Epithelial cell of proximal tubule (primary cell): ENCODE data around the gene CSTPP1. TPM values are rescaled to one million over a fixed set of nuclear protein-coding genes. Genes with fewer than 3 reads are reported as not detected.
A peak's percentile ranks its signal among the peaks of the same experiment; 100 is the strongest.
"Not testable (repeated sequence)": the region's sequence is repeated elsewhere in the genome, so short reads cannot be mapped to it uniquely, and the experiment has no call there.

Source experiments
- DNase-seq: peaks from one replicate; pipeline ENCODE4 v3.0.0-alpha.2; 2011; ENCODE audit warnings: low read depth
- H3K4me3 ChIP-seq: 2 replicates; pipeline ENCODE4 v1.5.1; 2011; ENCODE audit warnings: low read depth, mild to moderate bottlenecking, low read length
- CTCF ChIP-seq: conservative IDR thresholded peaks from 2 replicates; pipeline ENCODE4 v1.5.1; 2012; ENCODE audit warnings: low read depth, mild to moderate bottlenecking, low read length
- total RNA-seq: library from RNA; depleted of rRNA; stranded (reverse); fragments of >200 nt; gene quantifications from 2 replicates; pipeline ENCODE4 v1.2.3, GENCODE V29; 2015

The CSTPP1 gene
- total RNA-seq, 1 donor from 2014 or later, result 39.8 TPM

DNA sequence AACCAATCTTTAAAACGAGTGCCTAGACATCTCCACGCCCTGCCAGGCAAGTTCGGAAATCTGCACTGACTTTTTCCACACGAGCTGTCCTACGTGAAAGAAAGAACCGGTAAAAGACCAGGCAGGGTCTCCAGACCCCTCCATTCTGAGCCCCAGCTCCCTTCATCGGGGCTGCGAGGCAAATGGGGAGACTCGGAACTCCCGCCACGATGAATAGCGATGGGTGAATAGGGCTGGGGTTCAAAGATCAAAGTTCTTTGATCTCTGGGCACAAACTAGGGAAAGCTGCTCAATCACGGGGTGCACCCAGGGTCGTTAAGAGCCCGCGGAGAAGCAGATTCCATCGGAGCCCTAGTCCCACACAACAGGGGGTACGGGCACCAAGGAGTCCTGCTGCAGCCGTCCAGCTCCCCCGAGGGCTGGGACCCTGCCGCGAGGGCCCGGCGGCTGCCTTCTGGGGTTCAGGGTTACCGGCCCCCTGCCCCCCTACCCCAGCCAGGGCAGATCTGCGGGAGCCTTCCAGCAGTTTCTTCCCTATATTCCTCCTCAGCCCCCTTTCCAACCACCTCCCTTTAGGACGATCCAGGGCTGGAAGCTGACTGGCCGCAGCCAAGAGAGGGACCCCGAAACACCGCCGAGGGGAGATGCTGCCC lies 19.3 kb upstream of the CSTPP1 start:
- TF ChIP-seq CTCF, result no peak
- DNase-seq, result no peak
- peak overlapping the region; percentile 64 for H3K4me3 ChIP-seq

GRCh38 chr11:46917762-46918082 lies 18.8 kb upstream of the CSTPP1 start:
- DNase-seq, result no peak
- peak overlapping the region; percentile 64 for H3K4me3 ChIP-seq
- TF ChIP-seq CTCF, result no peak

- peak within 1 kb of the TSS; percentile 64 for H3K4me3 ChIP-seq
- TF ChIP-seq CTCF, result no peak
- no peak for DNase-seq
Observed at GRCh38 chr11:46918083-46918787, 18.3 kb upstream of the CSTPP1 start, which contains the start of gene LRP4. Gene LRP4 (minus strand): TSS chr11:46918550. CDS start chr11:46918379, 171 bp downstream.

GRCh38 chr11:46918788-46919513 lies 17.6 kb upstream of the CSTPP1 start:
- no peak for DNase-seq
- TF ChIP-seq CTCF, result no peak
- peak overlapping the region; percentile 64 for H3K4me3 ChIP-seq

GRCh38 chr11:46920755-46921154 lies 15.8 kb upstream of the CSTPP1 start:
- no peak overlapping the region for H3K4me3 ChIP-seq
- peak; percentile 99 for DNase-seq

GRCh38 chr11:46927928-46928327 lies 8.6 kb upstream of the CSTPP1 start:
- not testable (repeated sequence) for H3K4me3 ChIP-seq, DNase-seq

More at GRCh38 chr11:46920755-46921154, 15.8 kb upstream of the CSTPP1 start:
- no peak for TF ChIP-seq CTCF

DNA sequence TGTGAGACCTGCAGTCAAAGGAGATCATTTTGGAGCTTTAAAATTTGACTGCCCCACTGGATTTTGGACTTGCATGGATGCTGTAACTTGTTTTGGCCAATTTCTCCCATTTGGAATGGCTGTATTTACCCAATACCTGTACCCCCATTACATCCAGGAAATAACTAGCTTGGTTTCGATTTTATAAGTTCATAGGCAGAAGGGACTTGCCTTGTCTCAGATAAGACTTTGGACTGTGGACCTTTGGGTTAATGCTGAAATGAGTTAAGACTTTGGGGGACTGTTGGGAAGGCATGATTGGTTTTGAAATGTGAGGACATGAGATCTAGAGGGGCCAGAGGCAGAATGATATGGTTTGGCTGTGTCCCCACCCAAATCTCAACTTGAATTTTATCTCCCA lies 7.9 kb upstream of the CSTPP1 start:
- DNase-seq, H3K4me3 ChIP-seq: not testable (repeated sequence)
